Upper lobe of left lung (tissue), 6 donors: ENCODE results near the gene UGT1A5. TPM values are rescaled to one million over a fixed set of nuclear protein-coding genes. Genes with fewer than 3 reads are reported as not detected.

Experiments
- ATAC-seq, 2 donors: fragments of 200-7000 bp; cut with Tn5 transposase; one replicate each; pipeline ENCODE4 v1.9.1; 2022; ENCODE audit warnings: mild to moderate bottlenecking in 2 of 2, moderate library complexity in 2 of 2; ENCODE audit not compliant: low FRiP score in 2 of 2
- DNase-seq, 2 donors: peaks; one replicate each; pipeline ENCODE4 v3.0.0-alpha.2; 2019 to 2020
- H3K27ac ChIP-seq, 4 donors: fragments of 200-600 bp; sonication (generic); one replicate each; pipeline ENCODE4 v1.5.1; 2016 to 2019
- H3K27me3 ChIP-seq, 4 donors: fragments of 200-600 bp; sonication (generic); one replicate each; pipeline ENCODE4 v1.5.1; 2017 to 2019
- H3K36me3 ChIP-seq, 4 donors: fragments of 200-600 bp; sonication (generic); one replicate each; pipeline ENCODE4 v1.5.1; 2016 to 2019
- H3K4me1 ChIP-seq, 4 donors: fragments of 200-600 bp; sonication (generic); one replicate each; pipeline ENCODE4 v1.5.1; 2018 to 2019
- H3K4me3 ChIP-seq, 4 donors: fragments of 200-600 bp; sonication (generic); one replicate each; pipeline ENCODE4 v1.5.1; 2017 to 2019; ENCODE audit warnings: mild to moderate bottlenecking in 2 of 4, moderate library complexity in 1 of 4
- H3K9me3 ChIP-seq, 4 donors: fragments of 200-600 bp; sonication (generic); one replicate each; pipeline ENCODE4 v1.5.1; 2018 to 2019
- EP300 ChIP-seq, 4 donors: sonication (generic); formaldehyde crosslinking; IDR thresholded peaks; one replicate each; pipeline ENCODE4 v1.5.1; 2017; ENCODE audit warnings: antibody characterized with exemption in 4 of 4, control low read depth in 2 of 4
- POLR2A ChIP-seq, 4 donors: fragments of 450-650 bp; IDR thresholded peaks; one replicate each; pipeline ENCODE4 v1.5.1; 2016 to 2017; ENCODE audit warnings: antibody characterized with exemption in 4 of 4, mild to moderate bottlenecking in 2 of 4
- POLR2AphosphoS5 ChIP-seq, 2 donors: sonication (generic); formaldehyde crosslinking; IDR thresholded peaks; one replicate each; pipeline ENCODE4 v1.5.1; 2017; ENCODE audit warnings: antibody characterized with exemption in 2 of 2
- WGBS, 2 donors: methylation state at CpG; one replicate each; pipeline ENCODE4 v1.1.5; 2017 to 2018; 5-methylcytosine and 5-hydroxymethylcytosine counted together
- total RNA-seq, 6 donors: library from RNA; depleted of rRNA in 4 of 6; stranded (reverse); fragments of >200 nt in 4 of 6; gene quantifications; one replicate each; pipeline versions ENCODE4 v1.1.0 to v1.2.1, GENCODE V29; 2016 to 2021
- TF ChIP-seq, protein P1 (sequence below), 6 experiments: fragments of 450-650 bp in 4 of 6; fragments of 200-600 bp in 2 of 6; sonication (generic) in 2 of 6; IDR thresholded peaks; one replicate each; pipeline ENCODE4 v1.5.1; 2016 to 2019; ENCODE audit warnings: antibody characterized with exemption in 6 of 6
- donor health status: DM: no; HTN: no; CAD: no; lungs with moderate emphysema.
- donor health status: DM: no; HTN: yes; CAD: no; lungs with severe emphysema.

The UGT1A5 gene
- total RNA-seq, 6 donors from 2014 or later, result 1.0 TPM; not detected in 5

DNA sequence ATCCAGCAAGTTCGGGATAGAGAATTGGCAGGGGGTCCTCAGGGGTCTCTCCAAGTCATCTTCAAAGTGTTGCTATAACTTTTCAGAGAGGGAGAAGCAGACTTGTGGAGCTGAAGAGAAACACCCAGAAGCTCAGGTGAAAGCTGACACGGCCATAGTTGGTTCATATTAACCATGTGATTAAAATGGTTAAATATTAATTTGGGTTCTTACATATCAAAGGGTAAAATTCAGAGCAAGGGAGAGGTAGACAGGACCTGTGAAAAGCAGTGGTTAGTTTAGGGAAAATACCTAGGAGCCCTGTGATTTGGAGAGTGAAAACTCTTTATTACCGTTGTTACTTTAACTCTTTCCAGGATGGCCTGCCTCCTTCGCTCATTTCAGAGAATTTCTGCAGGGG lies 20.1 kb upstream of the UGT1A5 start, which contains the start of gene UGT1A6:
TSS of gene UGT1A6 (plus strand) at position 243 of the 400 bp plus-strand sequence. CDS start at position 358, 115 bp downstream.
- H3K9me3 ChIP-seq, result no peaks in the 10 kb centered on the region
- ATAC-seq (no peak), DNase-seq (no peak)
- no peak within 1 kb of the TSS for H3K27ac ChIP-seq
- H3K4me3 ChIP-seq, result no peak within 1 kb of the TSS
- TF ChIP-seq EP300 (IDR thresholded peaks at IDR 0.05) (no peak), POLR2AphosphoS5 (IDR thresholded peaks at IDR 0.05) (no peak), POLR2A (IDR thresholded peaks at IDR 0.05) (no peak)
- TF ChIP-seq, protein P1, sequence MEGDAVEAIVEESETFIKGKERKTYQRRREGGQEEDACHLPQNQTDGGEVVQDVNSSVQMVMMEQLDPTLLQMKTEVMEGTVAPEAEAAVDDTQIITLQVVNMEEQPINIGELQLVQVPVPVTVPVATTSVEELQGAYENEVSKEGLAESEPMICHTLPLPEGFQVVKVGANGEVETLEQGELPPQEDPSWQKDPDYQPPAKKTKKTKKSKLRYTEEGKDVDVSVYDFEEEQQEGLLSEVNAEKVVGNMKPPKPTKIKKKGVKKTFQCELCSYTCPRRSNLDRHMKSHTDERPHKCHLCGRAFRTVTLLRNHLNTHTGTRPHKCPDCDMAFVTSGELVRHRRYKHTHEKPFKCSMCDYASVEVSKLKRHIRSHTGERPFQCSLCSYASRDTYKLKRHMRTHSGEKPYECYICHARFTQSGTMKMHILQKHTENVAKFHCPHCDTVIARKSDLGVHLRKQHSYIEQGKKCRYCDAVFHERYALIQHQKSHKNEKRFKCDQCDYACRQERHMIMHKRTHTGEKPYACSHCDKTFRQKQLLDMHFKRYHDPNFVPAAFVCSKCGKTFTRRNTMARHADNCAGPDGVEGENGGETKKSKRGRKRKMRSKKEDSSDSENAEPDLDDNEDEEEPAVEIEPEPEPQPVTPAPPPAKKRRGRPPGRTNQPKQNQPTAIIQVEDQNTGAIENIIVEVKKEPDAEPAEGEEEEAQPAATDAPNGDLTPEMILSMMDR (IDR thresholded peaks at IDR 0.05), result no peak
- H3K4me1 ChIP-seq, result no peaks in the 10 kb centered on the region
- WGBS, 2 donors, result 80 to 83% methylated on average over 4 of the region's 4 CpGs
- no peaks in the 10 kb centered on the region for H3K36me3 ChIP-seq
- H3K27me3 ChIP-seq, result no peaks in the 10 kb centered on the region

DNA sequence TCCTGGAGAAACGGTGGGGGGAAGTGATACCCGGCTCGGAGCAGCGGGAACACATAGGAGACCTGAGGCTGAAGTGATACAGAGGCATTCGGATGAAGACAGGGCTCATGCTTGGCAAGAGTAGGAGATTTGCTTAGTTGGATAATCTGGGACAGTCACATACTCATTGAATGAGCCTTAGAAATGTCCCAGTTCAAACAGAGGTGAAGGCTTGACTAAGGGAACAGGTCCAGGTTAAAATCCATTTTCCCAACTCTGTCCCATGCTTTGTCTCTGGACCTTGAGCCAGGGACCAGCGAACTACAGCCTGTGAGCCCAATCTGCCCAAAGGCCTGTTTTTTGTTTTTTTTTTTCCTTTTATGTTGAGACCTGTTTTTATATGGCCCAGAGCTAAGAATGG lies 18.7 kb upstream of the UGT1A5 start:
- Histone ChIP-seq H3K27ac (no peak overlapping the region), H3K36me3 (no peaks in the 10 kb centered on the region), H3K4me3 (no peak overlapping the region), H3K27me3 (no peaks in the 10 kb centered on the region), H3K9me3 (no peaks in the 10 kb centered on the region), H3K4me1 (no peaks in the 10 kb centered on the region)
- no peak for DNase-seq
- ATAC-seq, result no peak
- 62 to 65% methylated on average over 6 of the region's 6 CpGs for WGBS, 2 donors
- TF ChIP-seq, protein P1 (IDR thresholded peaks at IDR 0.05), result no peak
- TF ChIP-seq POLR2A (IDR thresholded peaks at IDR 0.05) (no peak), EP300 (IDR thresholded peaks at IDR 0.05) (no peak), POLR2AphosphoS5 (IDR thresholded peaks at IDR 0.05) (no peak)

DNA sequence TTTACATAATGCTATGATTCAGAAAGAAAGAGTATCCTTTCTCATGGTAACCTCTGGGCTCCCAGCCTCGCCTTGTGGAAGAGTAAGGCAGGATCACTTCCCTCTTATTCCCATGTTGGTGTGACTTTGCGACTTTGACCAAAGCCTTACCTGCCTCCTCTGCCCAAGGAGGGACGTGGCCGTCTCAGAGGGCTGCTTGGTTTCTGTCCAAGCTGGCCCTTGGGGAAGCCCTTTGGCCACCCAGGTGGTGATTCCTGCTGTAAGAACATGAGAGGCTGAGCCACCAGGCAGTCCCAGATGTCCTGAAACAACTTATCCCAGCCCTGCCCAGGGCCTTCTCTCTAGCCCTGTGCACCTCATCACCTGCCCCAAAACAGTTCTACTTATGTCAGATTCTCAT lies 14.0 kb upstream of the UGT1A5 start:
- ATAC-seq, result no peak
- Histone ChIP-seq H3K27ac (no peak overlapping the region), H3K4me3 (no peak overlapping the region)

DNA sequence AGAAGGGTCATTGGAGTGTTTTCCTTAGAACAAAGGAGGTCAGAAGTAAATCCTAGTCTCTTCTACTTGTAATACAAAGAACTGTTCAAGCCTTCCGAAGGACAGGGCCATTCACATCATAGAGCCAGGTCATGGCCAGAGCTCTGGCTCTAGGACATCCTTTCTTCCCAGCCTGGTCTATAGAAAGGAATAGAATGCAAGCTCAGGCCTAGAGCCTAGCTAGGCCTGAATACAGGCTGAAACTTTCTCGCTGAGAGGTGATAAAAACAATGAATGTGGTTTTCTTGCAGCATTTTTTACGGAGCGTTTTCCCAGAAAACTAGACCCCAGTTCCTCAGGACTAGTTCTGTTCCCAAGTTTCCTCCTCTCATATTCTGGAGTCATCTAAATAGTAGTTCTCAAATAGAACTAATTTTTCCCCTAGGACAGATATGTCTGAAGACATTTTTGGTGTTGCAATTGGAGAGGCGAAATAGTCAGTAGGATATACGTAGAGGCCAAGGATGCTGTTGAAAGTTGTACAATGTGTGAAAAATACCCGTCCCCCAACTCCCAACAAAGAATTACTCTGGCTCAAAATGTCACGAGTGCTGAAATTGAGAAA lies 13.2 kb upstream of the UGT1A5 start:
- no peaks in the 10 kb centered on the region for H3K36me3 ChIP-seq
- H3K9me3 ChIP-seq, result no peaks in the 10 kb centered on the region
- DNase-seq, result no peak
- H3K4me3 ChIP-seq, result no peak overlapping the region
- H3K4me1 ChIP-seq, result no peaks in the 10 kb centered on the region
- ATAC-seq, result no peak
- H3K27ac ChIP-seq, result no peak overlapping the region
- TF ChIP-seq, protein P1 (IDR thresholded peaks at IDR 0.05), result no peak
- no peak for TF ChIP-seq POLR2A (IDR thresholded peaks at IDR 0.05)
- TF ChIP-seq POLR2AphosphoS5 (IDR thresholded peaks at IDR 0.05), result no peak
- no peak for TF ChIP-seq EP300 (IDR thresholded peaks at IDR 0.05)
- 88 to 93% methylated on average over 8 of the region's 8 CpGs for WGBS, 2 donors
- no peaks in the 10 kb centered on the region for H3K27me3 ChIP-seq

More for the DNA sequence above, 14.0 kb upstream of the UGT1A5 start:
- TF ChIP-seq POLR2AphosphoS5 (IDR thresholded peaks at IDR 0.05) (no peak), EP300 (IDR thresholded peaks at IDR 0.05) (no peak), POLR2A (IDR thresholded peaks at IDR 0.05) (no peak)
- TF ChIP-seq, protein P1 (IDR thresholded peaks at IDR 0.05), result no peak
- Histone ChIP-seq H3K27me3 (no peaks in the 10 kb centered on the region), H3K4me1 (no peaks in the 10 kb centered on the region), H3K9me3 (no peaks in the 10 kb centered on the region), H3K36me3 (no peaks in the 10 kb centered on the region)
- DNase-seq, result no peak
- 71 to 80% methylated on average over 4 of the region's 4 CpGs for WGBS, 2 donors
